PC-9 (cell line): Measurements from ENCODE around the gene ARHGAP28.

Experiments used
- CTCF ChIP-seq: fragments of 200-600 bp; sonication (generic); conservative IDR thresholded peaks from 2 replicates; pipeline ENCODE4 v1.6.1; 2017; ENCODE audit warnings: mixed run types, antibody characterized with exemption, mild to moderate bottlenecking, moderate library complexity
- EZH2 ChIP-seq: fragments of 200-600 bp; sonication (generic); IDR thresholded peaks from 2 replicates; pipeline ENCODE4 v1.8.0; 2017; ENCODE audit warnings: antibody characterized with exemption, low read depth

- TF ChIP-seq CTCF, result no peak
- no peak for TF ChIP-seq EZH2
Measured at GRCh38 chr18:6956999-6957398, 227.5 kb downstream of the ARHGAP28 start.
